Upper lobe of left lung (tissue), 4 donors: Measurements from ENCODE around the gene ARHGAP21.

Experiments
- CTCF ChIP-seq, 6 experiments: fragments of 450-650 bp in 4 of 6; fragments of 200-600 bp in 2 of 6; sonication (generic) in 2 of 6; IDR thresholded peaks; one replicate each; pipeline ENCODE4 v1.5.1; 2016 to 2019; ENCODE audit warnings: antibody characterized with exemption in 6 of 6
- EP300 ChIP-seq, 4 donors: sonication (generic); formaldehyde crosslinking; IDR thresholded peaks; one replicate each; pipeline ENCODE4 v1.5.1; 2017; ENCODE audit warnings: antibody characterized with exemption in 4 of 4, control low read depth in 2 of 4
- POLR2A ChIP-seq, 4 donors: fragments of 450-650 bp; IDR thresholded peaks; one replicate each; pipeline ENCODE4 v1.5.1; 2016 to 2017; ENCODE audit warnings: antibody characterized with exemption in 4 of 4, mild to moderate bottlenecking in 2 of 4
- POLR2AphosphoS5 ChIP-seq, 2 donors: sonication (generic); formaldehyde crosslinking; IDR thresholded peaks; one replicate each; pipeline ENCODE4 v1.5.1; 2017; ENCODE audit warnings: antibody characterized with exemption in 2 of 2

GRCh38 chr10:24701447-24701846, 22.2 kb downstream of the ARHGAP21 start:
- no peak for TF ChIP-seq CTCF (IDR thresholded peaks at IDR 0.05)
- TF ChIP-seq POLR2A (IDR thresholded peaks at IDR 0.05) = no peak
- TF ChIP-seq POLR2AphosphoS5 (IDR thresholded peaks at IDR 0.05) = no peak
- no peak for TF ChIP-seq EP300 (IDR thresholded peaks at IDR 0.05)
